Neural cell (in vitro differentiated cells): ENCODE data around the gene SLC18A2. TPM values are rescaled to one million over a fixed set of nuclear protein-coding genes. Genes with fewer than 3 reads are reported as not detected.
A peak's percentile ranks its signal among the peaks of the same experiment; 100 is the strongest.

ENCODE experiments used
- H2AFZ ChIP-seq: fragments of 200-600, 300-800 bp; sonication (generic), shearing (Covaris generic); 2 replicates; pipeline ENCODE4 v1.6.0; 2014; ENCODE audit warnings: low read depth, mild to moderate bottlenecking, antibody characterized with exemption, low read length, moderate library complexity
- H3F3A ChIP-seq: fragments of 200-600 bp; shearing (Covaris generic); 2 replicates; pipeline ENCODE4 v1.6.1; 2016; ENCODE audit warnings: mild to moderate bottlenecking, moderate library complexity, mixed read lengths, antibody characterized with exemption, low read length; ENCODE audit not compliant: insufficient read depth, poor library complexity, severe bottlenecking
- H3K27ac ChIP-seq: fragments of 200-600, 300-800 bp; sonication (generic), shearing (Covaris generic); 2 replicates; pipeline ENCODE4 v1.5.1; 2014; ENCODE audit warnings: mild to moderate bottlenecking, low read length, moderate library complexity
- H3K27me3 ChIP-seq: fragments of 300-800, 200-600 bp; sonication (generic), shearing (Covaris generic); 2 replicates; pipeline ENCODE4 v1.6.0; 2014; ENCODE audit warnings: mild to moderate bottlenecking, low read depth, low read length, moderate library complexity; ENCODE audit not compliant: insufficient read depth
- H3K36me3 ChIP-seq: fragments of 300-800, 200-600 bp; sonication (generic), shearing (Covaris generic); 2 replicates; pipeline ENCODE4 v1.5.1; 2014; ENCODE audit warnings: mild to moderate bottlenecking, antibody characterized with exemption, low read length, moderate library complexity; ENCODE audit not compliant: insufficient read depth
- H3K4me2 ChIP-seq: fragments of 300-800, 200-600 bp; sonication (generic), shearing (Covaris generic); 2 replicates; pipeline ENCODE4 v1.6.0; 2014; ENCODE audit warnings: mild to moderate bottlenecking, low read length
- H3K4me3 ChIP-seq: fragments of 300-800, 200-600 bp; sonication (generic), shearing (Covaris generic); 2 replicates; pipeline ENCODE4 v1.5.1; 2014; ENCODE audit warnings: mild to moderate bottlenecking, low read length, moderate library complexity
- H3K79me2 ChIP-seq: fragments of 200-600 bp; shearing (Covaris generic); replicated peaks from 2 replicates; pipeline ENCODE4 v1.6.0; 2014; ENCODE audit warnings: mild to moderate bottlenecking, low read length, moderate library complexity; ENCODE audit not compliant: insufficient read depth
- H3K9ac ChIP-seq: fragments of 300-800, 200-600 bp; sonication (generic), shearing (Covaris generic); 2 replicates; pipeline ENCODE4 v1.6.1; 2016; ENCODE audit warnings: mild to moderate bottlenecking, low read length, mixed read lengths
- H3K9me2 ChIP-seq: fragments of 200-600 bp; shearing (Covaris generic); 2 replicates; pipeline ENCODE4 v1.6.1; 2016; ENCODE audit warnings: mild to moderate bottlenecking, low read length, mixed read lengths; ENCODE audit not compliant: insufficient read depth
- H3K9me3 ChIP-seq: fragments of 200-600, 300-800 bp; sonication (generic), shearing (Covaris generic); 2 replicates; pipeline ENCODE4 v1.6.1; 2016; ENCODE audit warnings: mild to moderate bottlenecking, mixed run types, low read length, moderate library complexity, mixed read lengths
- H4K20me1 ChIP-seq: fragments of 200-600 bp; shearing (Covaris generic); 2 replicates; pipeline ENCODE4 v1.6.1; 2016; ENCODE audit warnings: mild to moderate bottlenecking, mixed run types; ENCODE audit not compliant: insufficient read depth
- EP300 ChIP-seq: fragments of 450-650 bp; conservative IDR thresholded peaks from 2 replicates; pipeline ENCODE4 v1.6.1; 2014; ENCODE audit warnings: antibody characterized with exemption, mild to moderate bottlenecking, moderate library complexity; ENCODE audit not compliant: poor library complexity, severe bottlenecking
- EZH2 ChIP-seq: fragments of 200-600, 300-800 bp; shearing (Covaris generic), sonication (generic); IDR thresholded peaks from 2 replicates; pipeline ENCODE4 v1.6.1; 2014; ENCODE audit warnings: antibody characterized with exemption, low read length, borderline replicate concordance, mild to moderate bottlenecking; ENCODE audit not compliant: insufficient read depth, poor library complexity, severe bottlenecking
- MXI1 ChIP-seq: fragments of 450-650 bp; conservative IDR thresholded peaks from 2 replicates; pipeline ENCODE4 v1.6.1; 2014; ENCODE audit warnings: antibody characterized with exemption, mild to moderate bottlenecking; ENCODE audit not compliant: poor library complexity, severe bottlenecking
- POLR2AphosphoS5 ChIP-seq: IDR thresholded peaks from 2 replicates; pipeline ENCODE4 v1.6.1; 2012
- RAD21 ChIP-seq: fragments of 450-650 bp; conservative IDR thresholded peaks from 2 replicates; pipeline ENCODE4 v1.6.1; 2014; ENCODE audit warnings: antibody characterized with exemption, mild to moderate bottlenecking, moderate library complexity
- SMC3 ChIP-seq: fragments of 450-650 bp; conservative IDR thresholded peaks from 2 replicates; pipeline ENCODE4 v1.6.1; 2014; ENCODE audit warnings: antibody characterized with exemption, mild to moderate bottlenecking, moderate library complexity; ENCODE audit not compliant: poor library complexity
- TAF1 ChIP-seq: IDR thresholded peaks from 2 replicates; pipeline ENCODE4 v1.6.1; 2012; ENCODE audit warnings: low read depth
- polyA plus RNA-seq: library from polyadenylated mRNA; depleted of rRNA; stranded (reverse); fragments of >200 nt; gene quantifications from 2 replicates; pipeline ENCODE4 v1.2.3, GENCODE V29; 2014
- TF ChIP-seq, protein P1 (sequence below): fragments of 450-650 bp; IDR thresholded peaks from 2 replicates; pipeline ENCODE4 v1.5.1; 2014; ENCODE audit warnings: antibody characterized with exemption, mild to moderate bottlenecking, moderate library complexity; ENCODE audit not compliant: poor library complexity, severe bottlenecking
- TF ChIP-seq, protein P2 (sequence below): IDR thresholded peaks from 2 replicates; pipeline ENCODE4 v1.6.1; 2012; ENCODE audit warnings: borderline replicate concordance

The SLC18A2 gene
- polyA plus RNA-seq, 1 donor from 2014 or later, result 0.05 TPM

- H3K27me3 ChIP-seq, result peaks cover 38% of the 10 kb centered on the region
- no peak overlapping the region for H2AFZ ChIP-seq
- no peak for TF ChIP-seq TAF1
- TF ChIP-seq, protein P1, sequence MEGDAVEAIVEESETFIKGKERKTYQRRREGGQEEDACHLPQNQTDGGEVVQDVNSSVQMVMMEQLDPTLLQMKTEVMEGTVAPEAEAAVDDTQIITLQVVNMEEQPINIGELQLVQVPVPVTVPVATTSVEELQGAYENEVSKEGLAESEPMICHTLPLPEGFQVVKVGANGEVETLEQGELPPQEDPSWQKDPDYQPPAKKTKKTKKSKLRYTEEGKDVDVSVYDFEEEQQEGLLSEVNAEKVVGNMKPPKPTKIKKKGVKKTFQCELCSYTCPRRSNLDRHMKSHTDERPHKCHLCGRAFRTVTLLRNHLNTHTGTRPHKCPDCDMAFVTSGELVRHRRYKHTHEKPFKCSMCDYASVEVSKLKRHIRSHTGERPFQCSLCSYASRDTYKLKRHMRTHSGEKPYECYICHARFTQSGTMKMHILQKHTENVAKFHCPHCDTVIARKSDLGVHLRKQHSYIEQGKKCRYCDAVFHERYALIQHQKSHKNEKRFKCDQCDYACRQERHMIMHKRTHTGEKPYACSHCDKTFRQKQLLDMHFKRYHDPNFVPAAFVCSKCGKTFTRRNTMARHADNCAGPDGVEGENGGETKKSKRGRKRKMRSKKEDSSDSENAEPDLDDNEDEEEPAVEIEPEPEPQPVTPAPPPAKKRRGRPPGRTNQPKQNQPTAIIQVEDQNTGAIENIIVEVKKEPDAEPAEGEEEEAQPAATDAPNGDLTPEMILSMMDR, result no peak
- no peak for TF ChIP-seq EZH2
- TF ChIP-seq POLR2AphosphoS5, result no peak
- TF ChIP-seq MXI1, result no peak
- TF ChIP-seq, protein P2, sequence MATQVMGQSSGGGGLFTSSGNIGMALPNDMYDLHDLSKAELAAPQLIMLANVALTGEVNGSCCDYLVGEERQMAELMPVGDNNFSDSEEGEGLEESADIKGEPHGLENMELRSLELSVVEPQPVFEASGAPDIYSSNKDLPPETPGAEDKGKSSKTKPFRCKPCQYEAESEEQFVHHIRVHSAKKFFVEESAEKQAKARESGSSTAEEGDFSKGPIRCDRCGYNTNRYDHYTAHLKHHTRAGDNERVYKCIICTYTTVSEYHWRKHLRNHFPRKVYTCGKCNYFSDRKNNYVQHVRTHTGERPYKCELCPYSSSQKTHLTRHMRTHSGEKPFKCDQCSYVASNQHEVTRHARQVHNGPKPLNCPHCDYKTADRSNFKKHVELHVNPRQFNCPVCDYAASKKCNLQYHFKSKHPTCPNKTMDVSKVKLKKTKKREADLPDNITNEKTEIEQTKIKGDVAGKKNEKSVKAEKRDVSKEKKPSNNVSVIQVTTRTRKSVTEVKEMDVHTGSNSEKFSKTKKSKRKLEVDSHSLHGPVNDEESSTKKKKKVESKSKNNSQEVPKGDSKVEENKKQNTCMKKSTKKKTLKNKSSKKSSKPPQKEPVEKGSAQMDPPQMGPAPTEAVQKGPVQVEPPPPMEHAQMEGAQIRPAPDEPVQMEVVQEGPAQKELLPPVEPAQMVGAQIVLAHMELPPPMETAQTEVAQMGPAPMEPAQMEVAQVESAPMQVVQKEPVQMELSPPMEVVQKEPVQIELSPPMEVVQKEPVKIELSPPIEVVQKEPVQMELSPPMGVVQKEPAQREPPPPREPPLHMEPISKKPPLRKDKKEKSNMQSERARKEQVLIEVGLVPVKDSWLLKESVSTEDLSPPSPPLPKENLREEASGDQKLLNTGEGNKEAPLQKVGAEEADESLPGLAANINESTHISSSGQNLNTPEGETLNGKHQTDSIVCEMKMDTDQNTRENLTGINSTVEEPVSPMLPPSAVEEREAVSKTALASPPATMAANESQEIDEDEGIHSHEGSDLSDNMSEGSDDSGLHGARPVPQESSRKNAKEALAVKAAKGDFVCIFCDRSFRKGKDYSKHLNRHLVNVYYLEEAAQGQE, result no peak
- TF ChIP-seq SMC3, result no peak
These were observed 888 bp downstream of the SLC18A2 start for GRCh38 chr10:117241541-117242462.

DNA sequence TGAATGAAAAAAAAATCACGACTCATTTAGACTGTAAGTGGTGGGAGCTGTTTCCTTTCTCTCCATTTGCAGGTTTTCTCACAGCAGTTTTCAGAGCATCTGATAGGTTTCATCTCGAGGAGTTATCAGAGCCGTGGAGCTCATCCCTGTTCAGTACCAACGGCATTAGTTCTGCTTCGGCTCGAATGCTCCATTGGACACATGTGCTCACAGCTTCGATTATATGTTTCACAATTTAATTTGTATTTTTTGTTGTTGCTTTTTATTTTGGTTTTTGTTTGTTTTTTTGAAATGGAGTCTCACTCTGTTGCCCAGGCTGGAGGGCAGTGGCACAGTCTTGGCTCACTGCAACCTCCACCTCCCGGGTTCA lies 1.5 kb downstream of the SLC18A2 start:
- Histone ChIP-seq H4K20me1 (no peaks in the 10 kb centered on the region), H3K4me3 (no peak overlapping the region), H2AFZ (no peak overlapping the region), H3F3A (no peaks in the 10 kb centered on the region), H3K79me2 (no peaks in the 10 kb centered on the region), H3K27ac (no peak overlapping the region), H3K9ac (no peak overlapping the region), H3K36me3 (no peaks in the 10 kb centered on the region), H3K27me3 (peaks cover 38% of the 10 kb centered on the region), H3K9me2 (no peaks in the 10 kb centered on the region), H3K9me3 (no peaks in the 10 kb centered on the region), H3K4me2 (no peak overlapping the region)
- TF ChIP-seq EP300 (no peak), POLR2AphosphoS5 (no peak), RAD21 (no peak), SMC3 (no peak), EZH2 (no peak), TAF1 (no peak), MXI1 (no peak)
- TF ChIP-seq, protein P2, result no peak
- TF ChIP-seq, protein P1, result no peak

More at GRCh38 chr10:117241541-117242462, 888 bp downstream of the SLC18A2 start:
- peak overlapping the region; percentile 57 for H3K4me3 ChIP-seq
- no peak overlapping the region for H3K27ac ChIP-seq
- H3K9me2 ChIP-seq, result no peaks in the 10 kb centered on the region
- H4K20me1 ChIP-seq, result no peaks in the 10 kb centered on the region
- no peaks in the 10 kb centered on the region for H3F3A ChIP-seq
- H3K4me2 ChIP-seq, result no peak overlapping the region
- no peaks in the 10 kb centered on the region for H3K36me3 ChIP-seq
- H3K9me3 ChIP-seq, result no peaks in the 10 kb centered on the region
- no peaks in the 10 kb centered on the region for H3K79me2 ChIP-seq
- no peak overlapping the region for H3K9ac ChIP-seq
